ENCODE data around the gene EPB41L2.

The EPB41L2 gene

DNA sequence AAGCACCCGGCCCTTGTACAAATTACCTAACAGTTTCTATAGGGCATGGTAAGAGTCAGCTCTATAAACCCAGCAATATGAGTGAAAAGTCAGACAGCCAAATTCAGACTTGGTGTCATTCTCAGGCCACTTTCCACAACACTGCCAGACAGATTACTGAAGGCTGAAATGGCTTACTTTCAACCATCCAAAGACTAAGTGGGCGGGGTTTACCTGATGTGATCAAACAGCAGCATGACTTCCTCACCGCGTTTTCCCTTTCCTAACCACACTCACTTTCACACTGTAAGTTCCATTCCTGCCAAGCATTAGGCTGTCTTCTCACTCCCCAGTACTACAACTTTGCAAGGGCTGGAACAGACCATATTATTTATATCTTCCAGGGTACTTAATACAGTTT is 149.9 kb downstream of the EPB41L2 start:
- H3K4me2 ChIP-seq: no peak overlapping the region
- no peaks in the 10 kb centered on the region for H4K20me1 ChIP-seq (ENCODE audit: insufficient read depth)
- no peak overlapping the region for H2AFZ ChIP-seq (ENCODE audit: low read depth)
- no peak overlapping the region for H3K9ac ChIP-seq
- H3K36me3 ChIP-seq (ENCODE audit: insufficient read depth): no peaks in the 10 kb centered on the region
- H3K27me3 ChIP-seq (ENCODE audit: insufficient read depth, low read depth): no peaks in the 10 kb centered on the region
- H3K4me3 ChIP-seq (IDR thresholded peaks at IDR 0.05; ENCODE audit: insufficient read depth, low read depth, low read length): no peak overlapping the region
- TF ChIP-seq CTCF (conservative IDR thresholded peaks at IDR 0.05; ENCODE audit: low read depth, low read length): no peak
- H3K27ac ChIP-seq: no peak overlapping the region
- H3K4me1 ChIP-seq (ENCODE audit: low read depth, poor library complexity, severe bottlenecking): no peaks in the 10 kb centered on the region
- no peaks in the 10 kb centered on the region for H3K79me2 ChIP-seq (ENCODE audit: insufficient read depth, low read depth)

- no peaks in the 10 kb centered on the region for H3K36me3 ChIP-seq (ENCODE audit: insufficient read depth)
- no peak overlapping the region for H3K27ac ChIP-seq
- no peak overlapping the region for H2AFZ ChIP-seq (ENCODE audit: low read depth)
- no peaks in the 10 kb centered on the region for H3K4me1 ChIP-seq (ENCODE audit: low read depth, poor library complexity, severe bottlenecking)
- no peak overlapping the region for H3K4me2 ChIP-seq
- no peaks in the 10 kb centered on the region for H3K79me2 ChIP-seq (ENCODE audit: insufficient read depth, low read depth)
- no peak overlapping the region for H3K4me3 ChIP-seq (IDR thresholded peaks at IDR 0.05; ENCODE audit: insufficient read depth, low read depth, low read length)
- H3K9ac ChIP-seq: no peak overlapping the region
- no peaks in the 10 kb centered on the region for H3K27me3 ChIP-seq (ENCODE audit: insufficient read depth, low read depth)
- H4K20me1 ChIP-seq (ENCODE audit: insufficient read depth): no peaks in the 10 kb centered on the region
- no peak for TF ChIP-seq CTCF (conservative IDR thresholded peaks at IDR 0.05; ENCODE audit: low read depth, low read length)
These were observed 150.6 kb downstream of the EPB41L2 start for GRCh38 chr6:130912434-130912833.

GRCh38 chr6:130908958-130909357 is 154.1 kb downstream of the EPB41L2 start:
- no peaks in the 10 kb centered on the region for H4K20me1 ChIP-seq (ENCODE audit: insufficient read depth)
- no peak overlapping the region for H3K4me3 ChIP-seq (IDR thresholded peaks at IDR 0.05; ENCODE audit: insufficient read depth, low read depth, low read length)
- no peak overlapping the region for H3K4me2 ChIP-seq
- H3K9ac ChIP-seq: no peak overlapping the region
- no peaks in the 10 kb centered on the region for H3K4me1 ChIP-seq (ENCODE audit: low read depth, poor library complexity, severe bottlenecking)
- H2AFZ ChIP-seq (ENCODE audit: low read depth): no peak overlapping the region
- TF ChIP-seq CTCF (conservative IDR thresholded peaks at IDR 0.05; ENCODE audit: low read depth, low read length): no peak
- H3K36me3 ChIP-seq (ENCODE audit: insufficient read depth): no peaks in the 10 kb centered on the region
- no peak overlapping the region for H3K27ac ChIP-seq
- H3K79me2 ChIP-seq (ENCODE audit: insufficient read depth, low read depth): no peaks in the 10 kb centered on the region
- no peaks in the 10 kb centered on the region for H3K27me3 ChIP-seq (ENCODE audit: insufficient read depth, low read depth)

GRCh38 chr6:130908188-130908587 is 154.9 kb downstream of the EPB41L2 start:
- Histone ChIP-seq H3K4me3 (IDR thresholded peaks at IDR 0.05; ENCODE audit: insufficient read depth, low read depth, low read length) (no peak overlapping the region), H3K36me3 (ENCODE audit: insufficient read depth) (no peaks in the 10 kb centered on the region), H3K4me1 (ENCODE audit: low read depth, poor library complexity, severe bottlenecking) (no peaks in the 10 kb centered on the region), H4K20me1 (ENCODE audit: insufficient read depth) (no peaks in the 10 kb centered on the region), H3K9ac (no peak overlapping the region), H3K4me2 (no peak overlapping the region), H3K79me2 (ENCODE audit: insufficient read depth, low read depth) (no peaks in the 10 kb centered on the region), H2AFZ (ENCODE audit: low read depth) (no peak overlapping the region), H3K27ac (no peak overlapping the region), H3K27me3 (ENCODE audit: insufficient read depth, low read depth) (no peaks in the 10 kb centered on the region)
- TF ChIP-seq CTCF (conservative IDR thresholded peaks at IDR 0.05; ENCODE audit: low read depth, low read length): no peak

GRCh38 chr6:130907687-130908086 is 155.4 kb downstream of the EPB41L2 start:
- H3K9ac ChIP-seq: no peak overlapping the region
- H3K27me3 ChIP-seq (ENCODE audit: insufficient read depth, low read depth): no peaks in the 10 kb centered on the region
- H2AFZ ChIP-seq (ENCODE audit: low read depth): no peak overlapping the region
- no peak overlapping the region for H3K4me2 ChIP-seq
- no peaks in the 10 kb centered on the region for H3K36me3 ChIP-seq (ENCODE audit: insufficient read depth)
- H3K4me1 ChIP-seq (ENCODE audit: low read depth, poor library complexity, severe bottlenecking): no peaks in the 10 kb centered on the region
- no peaks in the 10 kb centered on the region for H4K20me1 ChIP-seq (ENCODE audit: insufficient read depth)
- no peak overlapping the region for H3K4me3 ChIP-seq (IDR thresholded peaks at IDR 0.05; ENCODE audit: insufficient read depth, low read depth, low read length)
- TF ChIP-seq CTCF (conservative IDR thresholded peaks at IDR 0.05; ENCODE audit: low read depth, low read length): no peak
- no peaks in the 10 kb centered on the region for H3K79me2 ChIP-seq (ENCODE audit: insufficient read depth, low read depth)
- no peak overlapping the region for H3K27ac ChIP-seq

Measured in KMS-11 (cell line).